GM19372 (cell line): ENCODE data around the gene PDZRN4.

Experiments
- ATAC-seq: cut with Tn5 transposase; IDR thresholded peaks from one replicate; pipeline ENCODE4 v1.9.1; 2021; ENCODE audit warnings: mild to moderate bottlenecking, low read depth, moderate library complexity; ENCODE audit not compliant: unreplicated experiment

PDZRN4 gene

GRCh38 chr12:41441180-41441579 is 253.1 kb downstream of the PDZRN4 start:
- ATAC-seq = no peak

- ATAC-seq = no peak
Measured at GRCh38 chr12:41442896-41443295, 254.8 kb downstream of the PDZRN4 start.

- no peak for ATAC-seq
Measured at GRCh38 chr12:41443690-41444089, 255.6 kb downstream of the PDZRN4 start.

GRCh38 chr12:41452838-41453407 is 264.8 kb downstream of the PDZRN4 start:
- no peak for ATAC-seq

GRCh38 chr12:41453409-41453808 is 265.3 kb downstream of the PDZRN4 start:
- no peak for ATAC-seq

- ATAC-seq = no peak
Measured at GRCh38 chr12:41459111-41459905, 271.2 kb downstream of the PDZRN4 start.

GRCh38 chr12:41459906-41460214 is 271.7 kb downstream of the PDZRN4 start:
- no peak for ATAC-seq

- ATAC-seq = no peak
Measured at GRCh38 chr12:41460906-41461305, 272.8 kb downstream of the PDZRN4 start.

GRCh38 chr12:41462312-41462711 is 274.2 kb downstream of the PDZRN4 start:
- no peak for ATAC-seq

- ATAC-seq = no peak
Measured at GRCh38 chr12:41465526-41465925, 277.4 kb downstream of the PDZRN4 start.

- no peak for ATAC-seq
Measured at GRCh38 chr12:41466300-41466699, 278.2 kb downstream of the PDZRN4 start.

- ATAC-seq = no peak
Measured at GRCh38 chr12:41466802-41467201, 278.7 kb downstream of the PDZRN4 start.

GRCh38 chr12:41467591-41468325 is 279.6 kb downstream of the PDZRN4 start:
- ATAC-seq = no peak

GRCh38 chr12:41468341-41468740 is 280.2 kb downstream of the PDZRN4 start:
- no peak for ATAC-seq

- ATAC-seq = no peak
Measured at GRCh38 chr12:41468756-41469155, 280.6 kb downstream of the PDZRN4 start.

GRCh38 chr12:41473441-41473840 is 285.3 kb downstream of the PDZRN4 start:
- ATAC-seq = no peak

GRCh38 chr12:41474001-41474400 is 285.9 kb downstream of the PDZRN4 start:
- ATAC-seq = no peak

- no peak for ATAC-seq
Measured at GRCh38 chr12:41476499-41477439, 288.6 kb downstream of the PDZRN4 start.

GRCh38 chr12:41479426-41479825 is 291.3 kb downstream of the PDZRN4 start:
- no peak for ATAC-seq

- ATAC-seq = no peak
Measured at GRCh38 chr12:41485203-41485602, 297.1 kb downstream of the PDZRN4 start.

GRCh38 chr12:41486718-41487117 is 298.6 kb downstream of the PDZRN4 start:
- ATAC-seq = no peak
